Measurements from ENCODE around the gene MGAT4D. TPM values are rescaled to one million over a fixed set of nuclear protein-coding genes. Genes with fewer than 3 reads are reported as not detected.
A peak's percentile ranks its signal among the peaks of the same experiment; 100 is the strongest.
"Not testable (repeated sequence)": the region's sequence is repeated elsewhere in the genome, so short reads cannot be mapped to it uniquely, and the experiment has no call there.

Gene MGAT4D
- total RNA-seq, 1 donor from 2014 or later: not detected

GRCh38 chr4:140439644-140440142, 58.4 kb downstream of the MGAT4D start:
- no peak for DNase-seq (ENCODE audit: low spot score, unreplicated experiment)
- no peak for TF ChIP-seq CTCF (IDR thresholded peaks at IDR 0.05; ENCODE audit: unreplicated experiment)
- Mint-ChIP-seq H3K27me3 (no peaks in the 10 kb centered on the region), H3K36me3 (ENCODE audit: insufficient read depth) (no peaks in the 10 kb centered on the region), H3K4me1 (ENCODE audit: low read depth) (no peaks in the 10 kb centered on the region), H3K9me3 (ENCODE audit: low read depth) (peaks cover 3% of the 10 kb centered on the region), H3K4me3 (ENCODE audit: low read depth) (no peak overlapping the region), H3K27ac (no peak overlapping the region)

GRCh38 chr4:140427919-140428471, 70.1 kb downstream of the MGAT4D start:
- no peak for TF ChIP-seq CTCF (IDR thresholded peaks at IDR 0.05; ENCODE audit: unreplicated experiment)
- Mint-ChIP-seq H3K27me3 (peaks cover 12% of the 10 kb centered on the region), H3K4me3 (ENCODE audit: low read depth) (peak overlapping the region; percentile 88), H3K36me3 (ENCODE audit: insufficient read depth) (no peaks in the 10 kb centered on the region), H3K9me3 (ENCODE audit: low read depth) (no peaks in the 10 kb centered on the region), H3K4me1 (ENCODE audit: low read depth) (peaks cover 6% of the 10 kb centered on the region), H3K27ac (peak overlapping the region; percentile 85)
- no peak for DNase-seq (ENCODE audit: low spot score, unreplicated experiment)

GRCh38 chr4:140427106-140427918, 70.8 kb downstream of the MGAT4D start, which contains the start of gene CLGN:
Gene CLGN (minus strand): TSS chr4:140427648. CDS start chr4:140413078, 14,570 bp downstream.
- no peaks in the 10 kb centered on the region for H3K9me3 Mint-ChIP-seq (ENCODE audit: low read depth)

GRCh38 chr4:140426610-140427105, 71.4 kb downstream of the MGAT4D start:
- Mint-ChIP-seq H3K4me3 (ENCODE audit: low read depth) (peak overlapping the region; percentile 88), H3K36me3 (ENCODE audit: insufficient read depth) (no peaks in the 10 kb centered on the region), H3K9me3 (ENCODE audit: low read depth) (no peaks in the 10 kb centered on the region), H3K27me3 (peaks cover 12% of the 10 kb centered on the region), H3K27ac (peak overlapping the region; percentile 93), H3K4me1 (ENCODE audit: low read depth) (peaks cover 6% of the 10 kb centered on the region)
- DNase-seq (ENCODE audit: low spot score, unreplicated experiment): peak; percentile 21
- TF ChIP-seq CTCF (IDR thresholded peaks at IDR 0.05; ENCODE audit: unreplicated experiment): peak; percentile 42

More at GRCh38 chr4:140427106-140427918, 70.8 kb downstream of the MGAT4D start, which contains the start of gene CLGN:
- Mint-ChIP-seq H3K27ac (peak within 1 kb of the TSS; percentile 94), H3K27me3 (peaks cover 12% of the 10 kb centered on the region), H3K4me3 (ENCODE audit: low read depth) (peak within 1 kb of the TSS; percentile 88), H3K4me1 (ENCODE audit: low read depth) (peaks cover 6% of the 10 kb centered on the region), H3K36me3 (ENCODE audit: insufficient read depth) (no peaks in the 10 kb centered on the region)
- TF ChIP-seq CTCF (IDR thresholded peaks at IDR 0.05; ENCODE audit: unreplicated experiment): peak; percentile 71
- DNase-seq (ENCODE audit: low spot score, unreplicated experiment): peak; percentile 88

- TF ChIP-seq CTCF (IDR thresholded peaks at IDR 0.05; ENCODE audit: unreplicated experiment): no peak
- H3K27me3 Mint-ChIP-seq: peaks cover 4% of the 10 kb centered on the region
- no peaks in the 10 kb centered on the region for H3K9me3 Mint-ChIP-seq (ENCODE audit: low read depth)
- no peaks in the 10 kb centered on the region for H3K36me3 Mint-ChIP-seq (ENCODE audit: insufficient read depth)
- no peak for DNase-seq (ENCODE audit: low spot score, unreplicated experiment)
- peaks cover 6% of the 10 kb centered on the region for H3K4me1 Mint-ChIP-seq (ENCODE audit: low read depth)
- H3K4me3 Mint-ChIP-seq (ENCODE audit: low read depth): no peak overlapping the region
- no peak overlapping the region for H3K27ac Mint-ChIP-seq
Measured at GRCh38 chr4:140423106-140423505, 75.0 kb downstream of the MGAT4D start.

GRCh38 chr4:140413130-140413969, 84.7 kb downstream of the MGAT4D start:
- not testable (repeated sequence) for H3K27me3 Mint-ChIP-seq; DNase-seq (ENCODE audit: low spot score, unreplicated experiment); H3K4me3 Mint-ChIP-seq (ENCODE audit: low read depth); H3K4me1 Mint-ChIP-seq (ENCODE audit: low read depth); H3K27ac Mint-ChIP-seq; H3K9me3 Mint-ChIP-seq (ENCODE audit: low read depth); H3K36me3 Mint-ChIP-seq (ENCODE audit: insufficient read depth)

Data from progenitor cell of endocrine pancreas (in vitro differentiated cells).